Lower leg skin (tissue), 4 donors: ENCODE results near the gene UNC45A. TPM values are rescaled to one million over a fixed set of nuclear protein-coding genes. Genes with fewer than 3 reads are reported as not detected.
A peak's percentile ranks its signal among the peaks of the same experiment; 100 is the strongest.

Experiments used
- DNase-seq, 2 donors: peaks; one replicate each; pipeline ENCODE4 v3.0.0-alpha.2; 2019; ENCODE audit warnings: low spot score in 2 of 2
- H3K4me3 ChIP-seq: fragments of 200-600 bp; sonication (generic); 2 replicates; pipeline ENCODE4 v1.5.1; 2017; ENCODE audit warnings: mild to moderate bottlenecking, low read depth; ENCODE audit not compliant: poor library complexity, severe bottlenecking
- CTCF ChIP-seq, 3 donors: fragments of 450-650 bp; IDR thresholded peaks; one replicate each; pipeline ENCODE4 v1.5.1; 2016; ENCODE audit warnings: antibody characterized with exemption in 3 of 3, mild to moderate bottlenecking in 3 of 3, moderate library complexity in 2 of 3
- POLR2A ChIP-seq, 2 donors: fragments of 450-650 bp; IDR thresholded peaks; one replicate each; pipeline ENCODE4 v1.6.1; 2016 to 2017; ENCODE audit warnings: antibody characterized with exemption in 2 of 2, mild to moderate bottlenecking in 1 of 2, moderate library complexity in 1 of 2
- WGBS, 2 donors: methylation state at CpG; one replicate each; pipeline ENCODE4 v1.1.5; 2018; 5-methylcytosine and 5-hydroxymethylcytosine counted together
- intact Hi-C: fragments of 100-400 bp; cut with DNase I; formaldehyde crosslinking; loops from one replicate; pipeline ENCODE4 v1.15.0; 2023; ENCODE audit warnings: low total_unique reads
- total RNA-seq, 4 donors: library from RNA; depleted of rRNA; stranded (reverse); fragments of >200 nt; gene quantifications; one replicate each; pipeline ENCODE4 v1.1.0, GENCODE V29; 2016

Gene UNC45A
- total RNA-seq, 4 donors from 2014 or later = 56.5 to 79.1 (median 68.2) TPM

- WGBS, 2 donors = 99 to 100% methylated on average over 6 of the region's 6 CpGs
- TF ChIP-seq CTCF (IDR thresholded peaks at IDR 0.05) (no peak), POLR2A (IDR thresholded peaks at IDR 0.05) (no peak)
- no peak for DNase-seq
- intact Hi-C loops = loop anchor here (10.0 kb wide), 1 partner anchor 324 kb away; no protein-coding TSS in a partner anchor
- H3K4me3 ChIP-seq = no peak overlapping the region
These were observed 15.6 kb downstream of the UNC45A start for GRCh38 chr15:90950676-90951075.

- no peak overlapping the region for H3K4me3 ChIP-seq
- WGBS, 2 donors = 94% methylated on average over 14 of the region's 14 CpGs
- no peak for DNase-seq
- no peak for TF ChIP-seq CTCF (IDR thresholded peaks at IDR 0.05)
- TF ChIP-seq POLR2A (IDR thresholded peaks at IDR 0.05) = no peak
- intact Hi-C loops = loop anchor here (10.0 kb wide), 1 partner anchor 322 kb away; no protein-coding TSS in a partner anchor
These were observed 18.0 kb downstream of the UNC45A start for GRCh38 chr15:90952901-90953677.

GRCh38 chr15:90953947-90954711 is 19.0 kb downstream of the UNC45A start:
- intact Hi-C loops = loop anchor here (10.0 kb wide), 1 partner anchor 321 kb away; no protein-coding TSS in a partner anchor
- no peak overlapping the region for H3K4me3 ChIP-seq
- WGBS, 2 donors = 65% methylated on average over 16 of the region's 16 CpGs
- no peak for TF ChIP-seq CTCF (IDR thresholded peaks at IDR 0.05)
- no peak for TF ChIP-seq POLR2A (IDR thresholded peaks at IDR 0.05)
- DNase-seq = no peak

- H3K4me3 ChIP-seq = peak within 1 kb of the TSS; percentile 78
- TF ChIP-seq CTCF (IDR thresholded peaks at IDR 0.05) = no peak
- TF ChIP-seq POLR2A (IDR thresholded peaks at IDR 0.05) = peak in 1 of 2 donors; percentile 28
- intact Hi-C loops = loop anchor here (5.0 to 10.0 kb wide), 3 partner anchors 37 to 320 kb away; partner anchors contain the start of gene PRC1
- WGBS, 2 donors = 1 to 7% methylated on average over 25 to 34 of the region's 69 CpGs
- DNase-seq = peak; percentile 96 to 99
These were observed 19.9 kb downstream of the UNC45A start, which contains the start of gene RCCD1 for GRCh38 chr15:90954712-90955623. Gene RCCD1, plus strand, starts transcription at chr15:90954884. Its CDS starts 1,851 bp downstream, at chr15:90956735.

- WGBS, 2 donors = 56 to 62% methylated on average over 20 of the region's 20 CpGs
- no peak for DNase-seq
- TF ChIP-seq CTCF (IDR thresholded peaks at IDR 0.05) = no peak
- no peak for TF ChIP-seq POLR2A (IDR thresholded peaks at IDR 0.05)
- intact Hi-C loops = loop anchor here (5.0 to 10.0 kb wide), 3 partner anchors 37 to 319 kb away; partner anchors contain the start of gene PRC1
- H3K4me3 ChIP-seq = no peak overlapping the region
These were observed 20.7 kb downstream of the UNC45A start for GRCh38 chr15:90955624-90956273.
